ENCODE measurements around the gene EVI5L.

GRCh38 chr19:7908078-7908699, 78.2 kb downstream of the EVI5L start:
- TF ChIP-seq CTCF (IDR thresholded peaks at IDR 0.05) (no peak), POLR2A (IDR thresholded peaks at IDR 0.05) (no peak)
